Epithelial cell of proximal tubule (primary cell): ENCODE data around the gene CMPK2. TPM values are rescaled to one million over a fixed set of nuclear protein-coding genes. Genes with fewer than 3 reads are reported as not detected.
"Not testable (repeated sequence)": the region's sequence is repeated elsewhere in the genome, so short reads cannot be mapped to it uniquely, and the experiment has no call there.

Source experiments
- DNase-seq: peaks from one replicate; pipeline ENCODE4 v3.0.0-alpha.2; 2011; ENCODE audit warnings: low read depth
- H3K4me3 ChIP-seq: 2 replicates; pipeline ENCODE4 v1.5.1; 2011; ENCODE audit warnings: low read depth, mild to moderate bottlenecking, low read length
- total RNA-seq: library from RNA; depleted of rRNA; stranded (reverse); fragments of >200 nt; gene quantifications from 2 replicates; pipeline ENCODE4 v1.2.3, GENCODE V29; 2015
- TF ChIP-seq, protein P1 (sequence below): conservative IDR thresholded peaks from 2 replicates; pipeline ENCODE4 v1.5.1; 2012; ENCODE audit warnings: low read depth, mild to moderate bottlenecking, low read length

CMPK2 gene
- total RNA-seq, 1 donor from 2014 or later, result 4.6 TPM

DNA sequence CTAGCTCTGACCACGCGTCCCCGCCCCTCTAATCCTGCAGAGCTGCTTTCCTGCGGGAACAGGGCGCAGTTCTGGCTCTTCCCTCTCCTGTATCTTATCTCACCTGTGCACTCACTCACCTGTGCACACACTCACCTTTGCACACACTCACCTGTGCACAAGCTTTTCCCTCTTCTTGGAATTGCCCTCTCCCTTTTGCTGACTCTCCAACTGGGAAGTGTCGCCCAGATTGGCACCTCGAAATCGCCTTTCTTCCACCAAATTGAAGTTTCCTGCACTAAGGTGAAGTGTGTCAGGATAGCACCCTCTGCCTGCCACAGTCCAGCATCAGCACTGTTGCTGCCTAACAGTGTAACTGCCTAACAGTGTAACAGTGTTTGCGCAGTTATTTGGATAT, 566 bp upstream of the CMPK2 start:
- H3K4me3 ChIP-seq, result peak overlapping the region; percentile 65
- peak; percentile 15 for DNase-seq
- TF ChIP-seq, protein P1, sequence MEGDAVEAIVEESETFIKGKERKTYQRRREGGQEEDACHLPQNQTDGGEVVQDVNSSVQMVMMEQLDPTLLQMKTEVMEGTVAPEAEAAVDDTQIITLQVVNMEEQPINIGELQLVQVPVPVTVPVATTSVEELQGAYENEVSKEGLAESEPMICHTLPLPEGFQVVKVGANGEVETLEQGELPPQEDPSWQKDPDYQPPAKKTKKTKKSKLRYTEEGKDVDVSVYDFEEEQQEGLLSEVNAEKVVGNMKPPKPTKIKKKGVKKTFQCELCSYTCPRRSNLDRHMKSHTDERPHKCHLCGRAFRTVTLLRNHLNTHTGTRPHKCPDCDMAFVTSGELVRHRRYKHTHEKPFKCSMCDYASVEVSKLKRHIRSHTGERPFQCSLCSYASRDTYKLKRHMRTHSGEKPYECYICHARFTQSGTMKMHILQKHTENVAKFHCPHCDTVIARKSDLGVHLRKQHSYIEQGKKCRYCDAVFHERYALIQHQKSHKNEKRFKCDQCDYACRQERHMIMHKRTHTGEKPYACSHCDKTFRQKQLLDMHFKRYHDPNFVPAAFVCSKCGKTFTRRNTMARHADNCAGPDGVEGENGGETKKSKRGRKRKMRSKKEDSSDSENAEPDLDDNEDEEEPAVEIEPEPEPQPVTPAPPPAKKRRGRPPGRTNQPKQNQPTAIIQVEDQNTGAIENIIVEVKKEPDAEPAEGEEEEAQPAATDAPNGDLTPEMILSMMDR, result peak; percentile 70

DNA sequence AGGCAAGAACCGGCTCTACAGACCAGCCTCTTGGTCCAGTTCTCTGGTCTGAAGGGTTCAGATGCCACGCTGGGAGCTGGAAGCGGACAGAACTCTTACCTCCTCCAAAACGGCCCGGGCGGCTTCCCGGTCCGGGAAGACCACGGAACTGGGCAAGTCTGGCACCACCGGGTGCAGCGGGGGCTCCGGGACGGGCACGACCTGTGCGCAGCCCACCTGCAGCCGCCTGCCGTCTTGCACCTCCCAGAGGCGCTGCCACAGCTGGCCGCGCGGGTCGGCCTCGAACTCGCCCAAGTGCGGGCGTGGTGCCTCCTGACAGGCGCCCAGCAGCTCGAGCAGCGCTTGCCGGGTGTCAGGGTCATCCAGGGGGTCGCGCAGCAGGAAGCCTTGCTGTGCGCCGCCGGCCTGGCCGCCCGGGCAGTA, 773 bp downstream of the CMPK2 start:
- TF ChIP-seq, protein P1, result no peak
- H3K4me3 ChIP-seq, result peak overlapping the region; percentile 65
- DNase-seq, result no peak

DNA sequence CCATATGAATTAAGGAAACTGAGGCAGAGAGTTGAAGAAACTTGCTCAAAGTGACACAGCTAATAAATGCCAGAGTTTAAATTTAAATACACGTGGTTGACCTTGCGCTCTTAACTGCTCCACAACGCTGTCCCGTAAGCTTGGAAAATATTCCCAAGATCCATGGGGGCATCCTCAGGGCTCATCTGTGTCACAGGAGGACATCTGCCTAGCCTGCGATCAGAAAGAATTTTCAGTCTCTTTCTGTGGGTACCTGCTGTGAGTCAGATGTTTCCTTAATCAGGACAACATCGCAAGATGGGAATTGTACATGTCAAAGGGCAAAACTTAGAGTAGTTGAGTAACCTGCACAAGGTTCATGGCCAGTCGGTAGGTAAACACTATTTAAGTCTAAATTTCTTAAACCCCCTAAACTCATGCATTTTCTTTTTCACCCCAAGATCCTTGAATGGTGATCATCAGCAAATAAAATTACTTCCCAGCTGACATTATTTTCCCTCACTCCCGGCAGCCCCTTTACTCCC, 1.4 kb downstream of the CMPK2 start:
- no peak for DNase-seq
- TF ChIP-seq, protein P1, result no peak
- no peak overlapping the region for H3K4me3 ChIP-seq

DNA sequence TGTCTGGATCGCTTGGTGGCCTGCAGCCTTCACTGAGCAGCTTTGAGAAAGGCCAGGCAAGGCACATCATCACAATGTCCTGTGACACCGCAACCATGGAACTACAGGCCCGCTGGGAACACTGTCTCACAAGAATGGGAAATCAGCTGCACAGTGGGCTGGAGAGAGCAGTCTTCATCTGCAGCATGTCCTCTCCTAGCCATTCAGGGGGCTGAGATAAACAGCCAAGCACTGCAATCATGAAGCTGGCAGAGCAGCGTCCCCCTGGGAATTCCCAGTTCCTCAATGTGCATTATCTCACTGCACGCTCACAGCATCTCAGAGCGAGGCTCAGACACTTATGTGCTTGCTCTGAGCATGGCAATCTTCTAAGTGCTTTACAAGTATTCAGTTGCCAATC, 1.9 kb downstream of the CMPK2 start:
- DNase-seq, result no peak
- TF ChIP-seq, protein P1, result no peak
- no peak overlapping the region for H3K4me3 ChIP-seq

DNA sequence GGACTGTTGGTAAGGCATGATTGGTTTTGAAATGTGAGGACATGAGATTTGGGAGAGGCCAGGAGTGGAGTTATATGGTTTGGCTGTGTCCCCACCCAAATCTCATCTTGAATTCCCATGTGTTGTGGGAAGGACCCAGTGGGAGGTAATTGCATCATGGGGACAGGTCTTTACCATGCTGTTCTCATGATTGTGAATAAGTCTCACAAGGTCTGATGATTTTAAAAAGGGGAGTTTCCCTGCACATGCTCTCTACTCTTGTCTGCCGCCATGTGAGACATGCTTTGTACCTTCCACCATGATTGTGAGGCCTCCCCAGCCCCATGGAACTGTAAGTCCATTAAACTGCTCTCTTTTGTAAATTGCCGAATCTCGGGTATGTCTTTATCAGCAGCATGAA, 5.4 kb downstream of the CMPK2 start:
- H3K4me3 ChIP-seq, result no peak overlapping the region
- TF ChIP-seq, protein P1, result no peak
- no peak for DNase-seq

DNA sequence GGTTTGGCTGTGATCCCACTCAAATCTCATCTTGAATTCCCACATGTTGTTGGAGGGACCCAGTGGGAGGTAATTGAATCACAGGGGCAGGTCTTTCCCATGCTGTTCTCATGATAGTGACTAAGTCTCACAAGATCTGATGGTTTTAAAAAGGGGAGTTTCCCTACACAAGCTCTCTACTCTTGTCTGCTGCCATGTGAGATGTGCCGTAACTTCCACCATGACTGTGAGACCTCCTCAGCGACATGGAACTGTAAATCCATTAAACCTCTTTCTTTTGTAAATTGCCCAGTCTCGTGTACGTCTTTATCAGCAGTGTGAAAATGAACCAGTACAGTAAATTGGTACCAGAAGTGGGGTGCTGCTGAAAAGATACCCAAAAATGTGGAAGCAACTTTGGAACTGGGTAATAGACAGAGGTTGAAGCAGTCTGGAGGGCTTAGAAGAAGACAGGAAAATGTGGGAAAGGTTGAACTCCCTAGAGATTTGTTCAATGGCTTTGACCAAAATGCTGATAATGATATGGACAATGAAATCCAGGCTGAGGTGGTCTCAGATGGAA, 7.2 kb downstream of the CMPK2 start:
- not testable (repeated sequence) for H3K4me3 ChIP-seq, DNase-seq

DNA sequence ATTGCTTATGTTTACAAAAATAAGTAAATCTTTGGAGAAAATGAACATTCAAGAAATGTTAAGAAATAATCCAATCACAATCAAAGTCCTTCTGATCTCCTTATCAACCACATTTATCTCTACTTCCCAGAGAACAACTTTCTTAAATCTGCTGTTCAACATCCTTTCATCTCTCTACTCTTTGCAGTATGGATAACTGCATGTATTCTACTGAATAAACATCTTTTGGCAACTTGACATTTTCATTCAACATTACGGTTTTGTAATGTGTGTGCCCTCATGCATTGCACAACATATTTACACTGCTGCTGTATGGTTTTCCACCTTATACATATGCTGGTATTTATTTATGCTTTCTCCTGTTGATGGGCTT, 9.2 kb downstream of the CMPK2 start:
- no peak overlapping the region for H3K4me3 ChIP-seq
- TF ChIP-seq, protein P1, result no peak
- no peak for DNase-seq
